A673 (cell line): Measurements from ENCODE around the gene TRIM29. TPM values are rescaled to one million over a fixed set of nuclear protein-coding genes. Genes with fewer than 3 reads are reported as not detected.
A peak's percentile ranks its signal among the peaks of the same experiment; 100 is the strongest.

Experiments
- BruUV-seq: library from RNA; stranded (reverse); fragments of 400-500 nt; replicated peaks from 2 replicates; lab custom pipeline; 2021; lab: Mats Ljungman, UMichigan
- CTCF ChIA-PET: fragments of 300-600 bp; sonication (Branson Sonifier 250); formaldehyde crosslinking; loops from one replicate; lab custom pipeline; 2022; ENCODE audit warnings: antibody characterized with exemption; lab: Charles Lee
- POLR2A ChIA-PET: fragments of 300-600 bp; sonication (Branson Sonifier 250); formaldehyde crosslinking; loops from one replicate; lab custom pipeline; 2022; ENCODE audit warnings: antibody characterized with exemption; ENCODE audit not compliant: low non-redundant PET; lab: Charles Lee
- DNase-seq: peaks from one replicate; pipeline ENCODE4 v3.0.0-alpha.2; 2015; ENCODE audit warnings: low spot score
- H3K27ac ChIP-seq: fragments of 200-600 bp; sonication (generic); 2 replicates; pipeline ENCODE4 v1.5.1; 2016; ENCODE audit warnings: mixed run types, low read depth, mild to moderate bottlenecking, mixed read lengths, antibody characterized with exemption, low read length; ENCODE audit not compliant: poor library complexity, severe bottlenecking
- H3K27me3 ChIP-seq: fragments of 200-600 bp; sonication (generic); replicated peaks from 2 replicates; pipeline ENCODE4 v1.6.1; 2017; ENCODE audit warnings: mixed run types, low read depth, mild to moderate bottlenecking, mixed read lengths, antibody characterized with exemption, low read length; ENCODE audit not compliant: insufficient read depth, poor library complexity
- H3K36me3 ChIP-seq: fragments of 200-600 bp; sonication (generic); 2 replicates; pipeline ENCODE4 v1.6.1; 2016; ENCODE audit warnings: mixed run types, mild to moderate bottlenecking, mixed read lengths, antibody characterized with exemption, low read length; ENCODE audit not compliant: insufficient read depth, poor library complexity, severe bottlenecking
- H3K4me1 ChIP-seq: fragments of 200-600 bp; sonication (generic); 2 replicates; pipeline ENCODE4 v1.6.1; 2017; ENCODE audit warnings: mixed run types, mild to moderate bottlenecking, mixed read lengths, antibody characterized with exemption, low read length; ENCODE audit not compliant: insufficient read depth, poor library complexity, severe bottlenecking
- H3K4me3 ChIP-seq: fragments of 200-600 bp; sonication (generic); 2 replicates; pipeline ENCODE4 v1.5.1; 2016; ENCODE audit warnings: low read depth, mixed run types, mild to moderate bottlenecking, mixed read lengths, low read length; ENCODE audit not compliant: poor library complexity, severe bottlenecking
- H3K9me3 ChIP-seq: fragments of 200-600 bp; sonication (generic); 2 replicates; pipeline ENCODE4 v1.6.1; 2016; ENCODE audit warnings: mixed run types, low read depth, mild to moderate bottlenecking, mixed read lengths, antibody characterized with exemption, low read length; ENCODE audit not compliant: poor library complexity, severe bottlenecking
- EZH2 ChIP-seq: fragments of 200-600 bp; sonication (generic); IDR thresholded peaks from 2 replicates; pipeline ENCODE4 v1.6.1; 2017; ENCODE audit warnings: borderline replicate concordance, low read depth, mild to moderate bottlenecking, mixed read lengths, antibody characterized with exemption, low read length; ENCODE audit not compliant: poor library complexity, severe bottlenecking
- intact Hi-C: fragments of 100-400 bp; cut with micrococcal nuclease; formaldehyde crosslinking; loops from one replicate; pipeline ENCODE4 v1.10.0; 2022; ENCODE audit not compliant: unreplicated experiment
- total RNA-seq: library from RNA; stranded (reverse); gene quantifications from 2 replicates; pipeline ENCODE4 v1.2.3, GENCODE V29; 2021
- TF ChIP-seq, protein P1 (sequence below): fragments of 300-800, 200-600 bp; sonication (generic); conservative IDR thresholded peaks from 2 replicates; pipeline ENCODE4 v1.5.1; 2017; ENCODE audit warnings: low read depth, mild to moderate bottlenecking, antibody characterized with exemption, low read length, moderate library complexity, mixed read lengths

TRIM29 gene
- total RNA-seq, 1 experiment from 2014 or later, result not detected

GRCh38 chr11:120128392-120129119 is 9.4 kb downstream of the TRIM29 start:
- H3K27me3 ChIP-seq, result peaks cover 9% of the 10 kb centered on the region
- intact Hi-C loops, result no loop called here
- no TSS peak for BruUV-seq

GRCh38 chr11:120127236-120127635 is 10.7 kb downstream of the TRIM29 start:
- intact Hi-C loops, result no loop called here
- POLR2A ChIA-PET, result no interaction called here

More at GRCh38 chr11:120128392-120129119, 9.4 kb downstream of the TRIM29 start:
- POLR2A ChIA-PET, result no interaction called here
- peak; percentile 13 for DNase-seq
- CTCF ChIA-PET, result no interaction called here
- H3K4me3 ChIP-seq, result no peak overlapping the region
- H3K4me1 ChIP-seq, result no peaks in the 10 kb centered on the region
- no peaks in the 10 kb centered on the region for H3K9me3 ChIP-seq
- no peak for TF ChIP-seq EZH2
- TF ChIP-seq, protein P1, sequence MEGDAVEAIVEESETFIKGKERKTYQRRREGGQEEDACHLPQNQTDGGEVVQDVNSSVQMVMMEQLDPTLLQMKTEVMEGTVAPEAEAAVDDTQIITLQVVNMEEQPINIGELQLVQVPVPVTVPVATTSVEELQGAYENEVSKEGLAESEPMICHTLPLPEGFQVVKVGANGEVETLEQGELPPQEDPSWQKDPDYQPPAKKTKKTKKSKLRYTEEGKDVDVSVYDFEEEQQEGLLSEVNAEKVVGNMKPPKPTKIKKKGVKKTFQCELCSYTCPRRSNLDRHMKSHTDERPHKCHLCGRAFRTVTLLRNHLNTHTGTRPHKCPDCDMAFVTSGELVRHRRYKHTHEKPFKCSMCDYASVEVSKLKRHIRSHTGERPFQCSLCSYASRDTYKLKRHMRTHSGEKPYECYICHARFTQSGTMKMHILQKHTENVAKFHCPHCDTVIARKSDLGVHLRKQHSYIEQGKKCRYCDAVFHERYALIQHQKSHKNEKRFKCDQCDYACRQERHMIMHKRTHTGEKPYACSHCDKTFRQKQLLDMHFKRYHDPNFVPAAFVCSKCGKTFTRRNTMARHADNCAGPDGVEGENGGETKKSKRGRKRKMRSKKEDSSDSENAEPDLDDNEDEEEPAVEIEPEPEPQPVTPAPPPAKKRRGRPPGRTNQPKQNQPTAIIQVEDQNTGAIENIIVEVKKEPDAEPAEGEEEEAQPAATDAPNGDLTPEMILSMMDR, result no peak
- no peak overlapping the region for H3K27ac ChIP-seq
- H3K36me3 ChIP-seq, result no peaks in the 10 kb centered on the region

GRCh38 chr11:120126620-120127019 is 11.3 kb downstream of the TRIM29 start:
- TF ChIP-seq EZH2, result no peak
- TF ChIP-seq, protein P1, result no peak

More at GRCh38 chr11:120127236-120127635, 10.7 kb downstream of the TRIM29 start:
- no peak overlapping the region for H3K27ac ChIP-seq
- H3K9me3 ChIP-seq, result no peaks in the 10 kb centered on the region
- no peak overlapping the region for H3K4me3 ChIP-seq
- TF ChIP-seq, protein P1, result no peak
- TF ChIP-seq EZH2, result no peak
- no TSS peak for BruUV-seq
- H3K27me3 ChIP-seq, result peaks cover 9% of the 10 kb centered on the region
- H3K4me1 ChIP-seq, result no peaks in the 10 kb centered on the region
- no peaks in the 10 kb centered on the region for H3K36me3 ChIP-seq
- DNase-seq, result no peak
- CTCF ChIA-PET, result no interaction called here

More at GRCh38 chr11:120126620-120127019, 11.3 kb downstream of the TRIM29 start:
- no peak for DNase-seq
- intact Hi-C loops, result no loop called here
- no TSS peak for BruUV-seq
- H3K27me3 ChIP-seq, result peaks cover 9% of the 10 kb centered on the region
- H3K36me3 ChIP-seq, result no peaks in the 10 kb centered on the region
- H3K4me3 ChIP-seq, result no peak overlapping the region
- H3K27ac ChIP-seq, result no peak overlapping the region
- no peaks in the 10 kb centered on the region for H3K9me3 ChIP-seq
- H3K4me1 ChIP-seq, result no peaks in the 10 kb centered on the region
- POLR2A ChIA-PET, result interaction anchor here (0.6 kb wide), 1 partner anchor 2000 kb away, joined by 4 read pairs; no protein-coding TSS in a partner anchor
- CTCF ChIA-PET, result no interaction called here
